ENCODE data around the gene KCMF1.

DNA sequence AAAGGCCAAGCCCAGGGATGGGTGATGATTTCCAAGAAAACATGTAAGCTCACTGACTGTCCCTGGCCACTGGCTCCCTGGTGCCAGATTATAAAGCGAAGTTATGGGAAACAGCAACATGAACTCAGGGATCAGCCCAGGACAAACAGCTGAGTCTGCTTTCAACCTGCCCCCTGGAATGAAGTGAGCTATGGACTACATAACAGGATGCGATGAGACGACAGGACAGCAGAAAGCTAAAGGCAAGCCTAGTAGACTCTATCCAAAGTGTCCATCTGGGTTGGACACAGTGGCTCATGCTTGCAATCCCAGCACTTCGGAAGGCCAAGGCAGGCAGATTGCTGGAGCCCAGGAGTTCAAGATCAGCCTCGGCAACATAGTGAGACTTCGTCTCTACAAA lies 16.6 kb upstream of the KCMF1 start:
- TF ChIP-seq EGR1 (IDR thresholded peaks at IDR 0.05) = no peak
- TF ChIP-seq EP300 (IDR thresholded peaks at IDR 0.05; ENCODE audit: borderline replicate concordance) = no peak
- no peak for TF ChIP-seq RAD21 (IDR thresholded peaks at IDR 0.05; ENCODE audit: low read depth)
- TF ChIP-seq TAF1 (IDR thresholded peaks at IDR 0.05; ENCODE audit: low read depth) = no peak
- TF ChIP-seq, protein P1, sequence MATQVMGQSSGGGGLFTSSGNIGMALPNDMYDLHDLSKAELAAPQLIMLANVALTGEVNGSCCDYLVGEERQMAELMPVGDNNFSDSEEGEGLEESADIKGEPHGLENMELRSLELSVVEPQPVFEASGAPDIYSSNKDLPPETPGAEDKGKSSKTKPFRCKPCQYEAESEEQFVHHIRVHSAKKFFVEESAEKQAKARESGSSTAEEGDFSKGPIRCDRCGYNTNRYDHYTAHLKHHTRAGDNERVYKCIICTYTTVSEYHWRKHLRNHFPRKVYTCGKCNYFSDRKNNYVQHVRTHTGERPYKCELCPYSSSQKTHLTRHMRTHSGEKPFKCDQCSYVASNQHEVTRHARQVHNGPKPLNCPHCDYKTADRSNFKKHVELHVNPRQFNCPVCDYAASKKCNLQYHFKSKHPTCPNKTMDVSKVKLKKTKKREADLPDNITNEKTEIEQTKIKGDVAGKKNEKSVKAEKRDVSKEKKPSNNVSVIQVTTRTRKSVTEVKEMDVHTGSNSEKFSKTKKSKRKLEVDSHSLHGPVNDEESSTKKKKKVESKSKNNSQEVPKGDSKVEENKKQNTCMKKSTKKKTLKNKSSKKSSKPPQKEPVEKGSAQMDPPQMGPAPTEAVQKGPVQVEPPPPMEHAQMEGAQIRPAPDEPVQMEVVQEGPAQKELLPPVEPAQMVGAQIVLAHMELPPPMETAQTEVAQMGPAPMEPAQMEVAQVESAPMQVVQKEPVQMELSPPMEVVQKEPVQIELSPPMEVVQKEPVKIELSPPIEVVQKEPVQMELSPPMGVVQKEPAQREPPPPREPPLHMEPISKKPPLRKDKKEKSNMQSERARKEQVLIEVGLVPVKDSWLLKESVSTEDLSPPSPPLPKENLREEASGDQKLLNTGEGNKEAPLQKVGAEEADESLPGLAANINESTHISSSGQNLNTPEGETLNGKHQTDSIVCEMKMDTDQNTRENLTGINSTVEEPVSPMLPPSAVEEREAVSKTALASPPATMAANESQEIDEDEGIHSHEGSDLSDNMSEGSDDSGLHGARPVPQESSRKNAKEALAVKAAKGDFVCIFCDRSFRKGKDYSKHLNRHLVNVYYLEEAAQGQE (IDR thresholded peaks at IDR 0.05; ENCODE audit: low read depth) = no peak
- no peak for TF ChIP-seq CREB1 (IDR thresholded peaks at IDR 0.05; ENCODE audit: low read depth)
- TF ChIP-seq, protein P2, sequence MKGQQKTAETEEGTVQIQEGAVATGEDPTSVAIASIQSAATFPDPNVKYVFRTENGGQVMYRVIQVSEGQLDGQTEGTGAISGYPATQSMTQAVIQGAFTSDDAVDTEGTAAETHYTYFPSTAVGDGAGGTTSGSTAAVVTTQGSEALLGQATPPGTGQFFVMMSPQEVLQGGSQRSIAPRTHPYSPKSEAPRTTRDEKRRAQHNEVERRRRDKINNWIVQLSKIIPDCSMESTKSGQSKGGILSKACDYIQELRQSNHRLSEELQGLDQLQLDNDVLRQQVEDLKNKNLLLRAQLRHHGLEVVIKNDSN (IDR thresholded peaks at IDR 0.05) = no peak
- TF ChIP-seq ZBTB7A (IDR thresholded peaks at IDR 0.05; ENCODE audit: low read depth) = no peak
- TF ChIP-seq NFIC (IDR thresholded peaks at IDR 0.05) = no peak
- no peak for TF ChIP-seq FOXM1 (IDR thresholded peaks at IDR 0.05; ENCODE audit: borderline replicate concordance, low read depth)
